ENCODE measurements around the gene SEC23B. TPM values are rescaled to one million over a fixed set of nuclear protein-coding genes. Genes with fewer than 3 reads are reported as not detected.
"Not testable (repeated sequence)": the region's sequence is repeated elsewhere in the genome, so short reads cannot be mapped to it uniquely, and the experiment has no call there.

SEC23B gene
- polyA plus RNA-seq, 1 donor from 2014 or later = 77.8 TPM

DNA sequence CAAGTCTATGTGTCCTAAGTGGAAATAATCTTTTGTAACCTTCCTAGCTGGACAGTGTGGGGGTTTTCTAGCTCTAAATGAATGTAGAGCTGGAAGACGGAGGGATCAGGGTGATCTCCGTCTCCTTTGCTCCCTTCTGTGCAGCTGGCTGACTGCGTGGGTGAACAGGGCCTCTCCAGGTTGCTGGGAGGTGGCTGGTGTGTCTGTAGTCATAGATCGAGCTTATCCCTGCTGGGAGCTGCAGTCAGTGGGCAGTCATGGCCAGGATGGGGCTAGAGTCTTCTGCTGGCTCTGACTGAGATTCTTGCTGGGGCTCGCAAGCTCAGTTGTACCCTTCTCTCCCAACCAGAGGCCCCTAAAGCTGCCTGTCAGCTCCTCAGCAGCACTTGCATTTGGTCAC is 6.4 kb downstream of the SEC23B start (continued):
- TF ChIP-seq, protein P1, sequence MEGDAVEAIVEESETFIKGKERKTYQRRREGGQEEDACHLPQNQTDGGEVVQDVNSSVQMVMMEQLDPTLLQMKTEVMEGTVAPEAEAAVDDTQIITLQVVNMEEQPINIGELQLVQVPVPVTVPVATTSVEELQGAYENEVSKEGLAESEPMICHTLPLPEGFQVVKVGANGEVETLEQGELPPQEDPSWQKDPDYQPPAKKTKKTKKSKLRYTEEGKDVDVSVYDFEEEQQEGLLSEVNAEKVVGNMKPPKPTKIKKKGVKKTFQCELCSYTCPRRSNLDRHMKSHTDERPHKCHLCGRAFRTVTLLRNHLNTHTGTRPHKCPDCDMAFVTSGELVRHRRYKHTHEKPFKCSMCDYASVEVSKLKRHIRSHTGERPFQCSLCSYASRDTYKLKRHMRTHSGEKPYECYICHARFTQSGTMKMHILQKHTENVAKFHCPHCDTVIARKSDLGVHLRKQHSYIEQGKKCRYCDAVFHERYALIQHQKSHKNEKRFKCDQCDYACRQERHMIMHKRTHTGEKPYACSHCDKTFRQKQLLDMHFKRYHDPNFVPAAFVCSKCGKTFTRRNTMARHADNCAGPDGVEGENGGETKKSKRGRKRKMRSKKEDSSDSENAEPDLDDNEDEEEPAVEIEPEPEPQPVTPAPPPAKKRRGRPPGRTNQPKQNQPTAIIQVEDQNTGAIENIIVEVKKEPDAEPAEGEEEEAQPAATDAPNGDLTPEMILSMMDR (IDR thresholded peaks at IDR 0.05; ENCODE audit: poor library complexity, severe bottlenecking) = no peak

- no peaks in the 10 kb centered on the region for H3K36me3 ChIP-seq (ENCODE audit: insufficient read depth, low read length)
- no peak overlapping the region for H2AFZ ChIP-seq (ENCODE audit: low read depth, low read length)
- no peaks in the 10 kb centered on the region for H3K9me2 ChIP-seq (ENCODE audit: insufficient read depth, low read length)
- TF ChIP-seq SMC3 (conservative IDR thresholded peaks at IDR 0.05; ENCODE audit: poor library complexity) (no peak), MXI1 (conservative IDR thresholded peaks at IDR 0.05; ENCODE audit: poor library complexity, severe bottlenecking) (no peak), POLR2AphosphoS5 (IDR thresholded peaks at IDR 0.05) (no peak), RAD21 (conservative IDR thresholded peaks at IDR 0.05) (no peak), EZH2 (IDR thresholded peaks at IDR 0.05; ENCODE audit: borderline replicate concordance, insufficient read depth, low read length, poor library complexity, severe bottlenecking) (no peak), TAF1 (IDR thresholded peaks at IDR 0.05; ENCODE audit: low read depth) (no peak), EP300 (conservative IDR thresholded peaks at IDR 0.05; ENCODE audit: poor library complexity, severe bottlenecking) (no peak)
- TF ChIP-seq, protein P2, sequence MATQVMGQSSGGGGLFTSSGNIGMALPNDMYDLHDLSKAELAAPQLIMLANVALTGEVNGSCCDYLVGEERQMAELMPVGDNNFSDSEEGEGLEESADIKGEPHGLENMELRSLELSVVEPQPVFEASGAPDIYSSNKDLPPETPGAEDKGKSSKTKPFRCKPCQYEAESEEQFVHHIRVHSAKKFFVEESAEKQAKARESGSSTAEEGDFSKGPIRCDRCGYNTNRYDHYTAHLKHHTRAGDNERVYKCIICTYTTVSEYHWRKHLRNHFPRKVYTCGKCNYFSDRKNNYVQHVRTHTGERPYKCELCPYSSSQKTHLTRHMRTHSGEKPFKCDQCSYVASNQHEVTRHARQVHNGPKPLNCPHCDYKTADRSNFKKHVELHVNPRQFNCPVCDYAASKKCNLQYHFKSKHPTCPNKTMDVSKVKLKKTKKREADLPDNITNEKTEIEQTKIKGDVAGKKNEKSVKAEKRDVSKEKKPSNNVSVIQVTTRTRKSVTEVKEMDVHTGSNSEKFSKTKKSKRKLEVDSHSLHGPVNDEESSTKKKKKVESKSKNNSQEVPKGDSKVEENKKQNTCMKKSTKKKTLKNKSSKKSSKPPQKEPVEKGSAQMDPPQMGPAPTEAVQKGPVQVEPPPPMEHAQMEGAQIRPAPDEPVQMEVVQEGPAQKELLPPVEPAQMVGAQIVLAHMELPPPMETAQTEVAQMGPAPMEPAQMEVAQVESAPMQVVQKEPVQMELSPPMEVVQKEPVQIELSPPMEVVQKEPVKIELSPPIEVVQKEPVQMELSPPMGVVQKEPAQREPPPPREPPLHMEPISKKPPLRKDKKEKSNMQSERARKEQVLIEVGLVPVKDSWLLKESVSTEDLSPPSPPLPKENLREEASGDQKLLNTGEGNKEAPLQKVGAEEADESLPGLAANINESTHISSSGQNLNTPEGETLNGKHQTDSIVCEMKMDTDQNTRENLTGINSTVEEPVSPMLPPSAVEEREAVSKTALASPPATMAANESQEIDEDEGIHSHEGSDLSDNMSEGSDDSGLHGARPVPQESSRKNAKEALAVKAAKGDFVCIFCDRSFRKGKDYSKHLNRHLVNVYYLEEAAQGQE (IDR thresholded peaks at IDR 0.05; ENCODE audit: borderline replicate concordance) = no peak
- TF ChIP-seq, protein P1 (IDR thresholded peaks at IDR 0.05; ENCODE audit: poor library complexity, severe bottlenecking) = no peak
- no peaks in the 10 kb centered on the region for H3K27me3 ChIP-seq (ENCODE audit: insufficient read depth, low read depth, low read length)
- H3K4me2 ChIP-seq (ENCODE audit: low read length) = no peak overlapping the region
- H3F3A ChIP-seq (ENCODE audit: insufficient read depth, low read length, poor library complexity, severe bottlenecking) = no peaks in the 10 kb centered on the region
- H3K27ac ChIP-seq (ENCODE audit: low read length) = no peak overlapping the region
- H3K9ac ChIP-seq (ENCODE audit: low read length) = no peak overlapping the region
- H3K79me2 ChIP-seq (replicated peaks; ENCODE audit: insufficient read depth, low read length) = no peaks in the 10 kb centered on the region
- H3K9me3 ChIP-seq (ENCODE audit: low read length) = no peaks in the 10 kb centered on the region
- no peak overlapping the region for H3K4me3 ChIP-seq (ENCODE audit: low read length)
- H4K20me1 ChIP-seq (ENCODE audit: insufficient read depth) = no peaks in the 10 kb centered on the region
Measured at GRCh38 chr20:18515973-18516372, 8.2 kb downstream of the SEC23B start.

GRCh38 chr20:18522066-18522465 is 14.3 kb downstream of the SEC23B start:
- H3F3A ChIP-seq (ENCODE audit: insufficient read depth, low read length, poor library complexity, severe bottlenecking) = not testable (repeated sequence)

More at GRCh38 chr20:18522066-18522465, 14.3 kb downstream of the SEC23B start:
- not testable (repeated sequence) for H3K36me3 ChIP-seq (ENCODE audit: insufficient read depth, low read length); H2AFZ ChIP-seq (ENCODE audit: low read depth, low read length); H3K9ac ChIP-seq (ENCODE audit: low read length); H3K4me3 ChIP-seq (ENCODE audit: low read length); H3K27ac ChIP-seq (ENCODE audit: low read length); H4K20me1 ChIP-seq (ENCODE audit: insufficient read depth); H3K4me2 ChIP-seq (ENCODE audit: low read length); H3K9me3 ChIP-seq (ENCODE audit: low read length); H3K79me2 ChIP-seq (replicated peaks; ENCODE audit: insufficient read depth, low read length); H3K27me3 ChIP-seq (ENCODE audit: insufficient read depth, low read depth, low read length); H3K9me2 ChIP-seq (ENCODE audit: insufficient read depth, low read length)

All from neural cell (in vitro differentiated cells).